B cell (primary cell): ENCODE data around the gene SRCAP. TPM values are rescaled to one million over a fixed set of nuclear protein-coding genes. Genes with fewer than 3 reads are reported as not detected.

Experiments used
- ATAC-seq: fragments of 200-7000 bp; cut with Tn5 transposase; one replicate; pipeline ENCODE4 v1.10.0; 2021; ENCODE audit warnings: low read depth, mild to moderate bottlenecking, moderate number of reproducible peaks, moderate library complexity
- CTCF ChIA-PET: fragments of 350-600 bp; sonication (Branson Sonifier 250); formaldehyde crosslinking; loops from one replicate; lab custom pipeline; 2021; ENCODE audit warnings: antibody characterized with exemption, inconsistent platforms; lab: Charles Lee
- POLR2A ChIA-PET: fragments of 350-600 bp; sonication (Branson Sonifier 250); formaldehyde crosslinking; loops from one replicate; lab custom pipeline; 2021; ENCODE audit warnings: antibody characterized with exemption; lab: Charles Lee
- DNase-seq: peaks from one replicate; pipeline ENCODE4 v3.0.0; 2013
- H2AFZ ChIP-seq: 2 replicates; pipeline ENCODE4 v1.6.1; 2012; ENCODE audit warnings: mild to moderate bottlenecking, low read depth, low read length; ENCODE audit not compliant: insufficient read depth, poor library complexity, severe bottlenecking
- H3K27ac ChIP-seq, 2 donors: 1 replicate in 1 of 2; 2 replicates in 1 of 2; pipeline ENCODE4 v1.5.1; 2012 to 2013; ENCODE audit warnings: low read length in 2 of 2, mild to moderate bottlenecking in 2 of 2, moderate library complexity in 1 of 2
- H3K27me3 ChIP-seq, 4 experiments: fragments of 200-600 bp in 1 of 4; sonication (generic) in 1 of 4; replicated peaks in 1 of 4; 1 replicate in 2 of 4; 2 replicates in 2 of 4; pipeline versions ENCODE4 v1.6.1 to v1.7.0; 2013 to 2016; ENCODE audit warnings: low read length in 3 of 4, mild to moderate bottlenecking in 2 of 4, mixed read lengths in 1 of 4, moderate library complexity in 1 of 4; ENCODE audit not compliant: insufficient read depth in 4 of 4, control insufficient read depth in 3 of 4; ENCODE audit errors: control extremely low read depth in 1 of 4
- H3K36me3 ChIP-seq, 2 experiments: replicated peaks in 1 of 2; 1 replicate in 1 of 2; 2 replicates in 1 of 2; pipeline versions ENCODE4 v1.6.1 to v1.7.1; 2013; ENCODE audit warnings: low read length in 1 of 2; ENCODE audit not compliant: insufficient read depth in 2 of 2, control insufficient read depth in 1 of 2; ENCODE audit errors: control extremely low read depth in 1 of 2, extremely low read depth in 1 of 2
- H3K4me1 ChIP-seq, 2 donors: fragments of 200-600 bp in 1 of 2; sonication (generic) in 1 of 2; 1 replicate in 1 of 2; 2 replicates in 1 of 2; pipeline versions ENCODE4 v1.5.1 to v1.6.1; 2013 to 2017; ENCODE audit warnings: low read length in 2 of 2; ENCODE audit not compliant: control insufficient read depth in 2 of 2, insufficient read depth in 2 of 2
- H3K4me2 ChIP-seq: replicated peaks from 2 replicates; pipeline ENCODE3; 2012; ENCODE audit warnings: mild to moderate bottlenecking, low read depth, low read length; ENCODE audit not compliant: poor library complexity, severe bottlenecking
- H3K4me3 ChIP-seq, 5 experiments: fragments of 200-600 bp in 1 of 5; sonication (generic) in 1 of 5; 1 replicate in 3 of 5; 2 replicates in 2 of 5; pipeline versions ENCODE4 v1.5.1 to v1.7.0; 2011 to 2016; ENCODE audit warnings: low read length in 4 of 5, mild to moderate bottlenecking in 4 of 5, low read depth in 2 of 5, control low read depth in 1 of 5, moderate library complexity in 1 of 5; ENCODE audit not compliant: insufficient read depth in 1 of 5; ENCODE audit errors: control extremely low read depth in 1 of 5, extremely low read depth in 1 of 5
- H3K79me2 ChIP-seq: fragments of 200-600 bp; sonication (generic); one replicate; pipeline ENCODE4 v1.6.0; 2016; ENCODE audit warnings: low read length; ENCODE audit not compliant: control insufficient read depth, insufficient read depth
- H3K9ac ChIP-seq: fragments of 200-600 bp; sonication (generic); 2 replicates; pipeline ENCODE4 v1.6.1; 2017; ENCODE audit warnings: mild to moderate bottlenecking, low read length, moderate library complexity
- H3K9me3 ChIP-seq, 3 donors: one replicate each; pipeline versions ENCODE4 v1.6.1 to v1.7.1; 2013; ENCODE audit warnings: low read length in 2 of 3; ENCODE audit not compliant: control insufficient read depth in 2 of 3, insufficient read depth in 1 of 3; ENCODE audit errors: control extremely low read depth in 1 of 3
- H4K20me1 ChIP-seq: 2 replicates; pipeline ENCODE4 v1.6.0; 2012; ENCODE audit warnings: mild to moderate bottlenecking, low read length; ENCODE audit not compliant: insufficient read depth, control insufficient read depth, poor library complexity, severe bottlenecking
- H3K27ac Mint-ChIP-seq: one replicate; pipeline ENCODE4 v1.8.0; 2021; ENCODE audit warnings: mixed read lengths
- H3K27me3 Mint-ChIP-seq: one replicate; pipeline ENCODE4 v1.8.0; 2021; ENCODE audit warnings: mixed read lengths
- H3K4me1 Mint-ChIP-seq: one replicate; pipeline ENCODE4 v1.8.0; 2021; ENCODE audit warnings: mixed read lengths
- H3K4me3 Mint-ChIP-seq: one replicate; pipeline ENCODE4 v1.8.0; 2021; ENCODE audit warnings: mixed read lengths
- H3K9me3 Mint-ChIP-seq: one replicate; pipeline ENCODE4 v1.8.0; 2022; ENCODE audit warnings: mixed read lengths; ENCODE audit not compliant: insufficient read depth
- EZH2 ChIP-seq: IDR thresholded peaks from 2 replicates; pipeline ENCODE4 v1.6.1; 2012; ENCODE audit warnings: borderline replicate concordance, low read depth, mild to moderate bottlenecking, moderate library complexity, low read length; ENCODE audit not compliant: insufficient read depth, poor library complexity, severe bottlenecking
- WGBS: methylation state at CpG from one replicate; pipeline ENCODE4 v1.1.5; 2013; ENCODE audit warnings: missing lambda C conversion rate; ENCODE audit not compliant: insufficient coverage; 5-methylcytosine and 5-hydroxymethylcytosine counted together
- intact Hi-C: fragments of 100-400 bp; cut with micrococcal nuclease; formaldehyde crosslinking; loops from one replicate; pipeline ENCODE4 v1.10.0; 2022
- polyA plus RNA-seq: library from polyadenylated mRNA; depleted of rRNA; stranded (reverse); fragments of >200 nt; gene quantifications from 2 replicates; pipeline ENCODE4 v1.2.3, GENCODE V29; 2012
- total RNA-seq, 2 donors: library from RNA; stranded (reverse); fragments of 120-200 nt in 1 of 2; gene quantifications; 1 replicate in 1 of 2; 2 replicates in 1 of 2; pipeline versions ENCODE4 v1.2.3 to v1.2.4, GENCODE V29; 2013 to 2022
- TF ChIP-seq, protein P1 (sequence below): fragments of 200-600 bp; IDR thresholded peaks from one replicate; pipeline ENCODE4 v1.8.0; 2022; ENCODE audit warnings: antibody characterized with exemption, mild to moderate bottlenecking

The SRCAP gene
- total and polyA plus RNA-seq, 2 donors (not counting 1 experiment from before 2014, with no cell fraction given) = 20.9 to 145 TPM

DNA sequence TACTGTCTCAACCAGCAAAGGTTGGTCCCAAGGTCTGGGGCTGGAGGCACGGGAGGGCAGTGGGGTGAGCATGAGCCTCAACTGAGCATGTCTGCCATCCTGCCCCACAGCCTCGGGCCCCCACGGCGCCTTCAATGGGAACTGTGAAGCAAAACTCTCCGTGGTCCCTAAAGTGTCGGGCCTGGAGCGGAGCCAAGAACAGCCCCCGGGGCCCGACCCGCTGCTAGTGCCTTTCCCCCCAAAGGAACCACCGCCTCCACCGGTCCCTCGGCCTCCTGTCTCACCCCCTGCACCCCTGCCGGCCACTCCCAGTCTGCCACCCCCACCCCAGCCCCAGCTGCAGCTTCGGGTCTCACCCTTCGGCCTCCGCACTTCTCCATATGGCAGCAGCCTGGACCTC lies 36.5 kb upstream of the SRCAP start:
- Histone ChIP-seq H2AFZ (no peak overlapping the region), H3K27me3 (no peaks in the 10 kb centered on the region), H3K27ac (no peak overlapping the region), H3K4me2 (no peak overlapping the region), H3K9me3 (no peaks in the 10 kb centered on the region), H3K36me3 (peaks cover 3 to 64% of the 10 kb centered on the region in 2 experiments), H3K4me3 (no peak overlapping the region), H3K4me1 (peaks cover 24 to 42% of the 10 kb centered on the region in 2 donors), H3K79me2 (peaks cover 51% of the 10 kb centered on the region), H4K20me1 (peaks cover 79% of the 10 kb centered on the region), H3K9ac (no peak overlapping the region)
- Mint-ChIP-seq H3K27me3 (no peaks in the 10 kb centered on the region), H3K9me3 (no peaks in the 10 kb centered on the region), H3K4me3 (no peak overlapping the region), H3K4me1 (peaks cover 33% of the 10 kb centered on the region), H3K27ac (no peak overlapping the region)
- intact Hi-C loops = no loop called here
- no peak for TF ChIP-seq EZH2
- TF ChIP-seq, protein P1, sequence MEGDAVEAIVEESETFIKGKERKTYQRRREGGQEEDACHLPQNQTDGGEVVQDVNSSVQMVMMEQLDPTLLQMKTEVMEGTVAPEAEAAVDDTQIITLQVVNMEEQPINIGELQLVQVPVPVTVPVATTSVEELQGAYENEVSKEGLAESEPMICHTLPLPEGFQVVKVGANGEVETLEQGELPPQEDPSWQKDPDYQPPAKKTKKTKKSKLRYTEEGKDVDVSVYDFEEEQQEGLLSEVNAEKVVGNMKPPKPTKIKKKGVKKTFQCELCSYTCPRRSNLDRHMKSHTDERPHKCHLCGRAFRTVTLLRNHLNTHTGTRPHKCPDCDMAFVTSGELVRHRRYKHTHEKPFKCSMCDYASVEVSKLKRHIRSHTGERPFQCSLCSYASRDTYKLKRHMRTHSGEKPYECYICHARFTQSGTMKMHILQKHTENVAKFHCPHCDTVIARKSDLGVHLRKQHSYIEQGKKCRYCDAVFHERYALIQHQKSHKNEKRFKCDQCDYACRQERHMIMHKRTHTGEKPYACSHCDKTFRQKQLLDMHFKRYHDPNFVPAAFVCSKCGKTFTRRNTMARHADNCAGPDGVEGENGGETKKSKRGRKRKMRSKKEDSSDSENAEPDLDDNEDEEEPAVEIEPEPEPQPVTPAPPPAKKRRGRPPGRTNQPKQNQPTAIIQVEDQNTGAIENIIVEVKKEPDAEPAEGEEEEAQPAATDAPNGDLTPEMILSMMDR = no peak
- POLR2A ChIA-PET = interaction anchor here (0.5 to 4.8 kb wide), 2 partner anchors 35 to 463 kb away, joined by 7 to 41 read pairs; partner anchors contain the start of gene SRCAP
- ATAC-seq (no peak), DNase-seq (no peak)
- 99% methylated on average over 12 of the region's 17 CpGs for WGBS
- CTCF ChIA-PET = interaction anchor here (4.4 kb wide), 1 partner anchor 12 kb away, joined by 33 read pairs; the partner anchor contains the start of gene PRR14

DNA sequence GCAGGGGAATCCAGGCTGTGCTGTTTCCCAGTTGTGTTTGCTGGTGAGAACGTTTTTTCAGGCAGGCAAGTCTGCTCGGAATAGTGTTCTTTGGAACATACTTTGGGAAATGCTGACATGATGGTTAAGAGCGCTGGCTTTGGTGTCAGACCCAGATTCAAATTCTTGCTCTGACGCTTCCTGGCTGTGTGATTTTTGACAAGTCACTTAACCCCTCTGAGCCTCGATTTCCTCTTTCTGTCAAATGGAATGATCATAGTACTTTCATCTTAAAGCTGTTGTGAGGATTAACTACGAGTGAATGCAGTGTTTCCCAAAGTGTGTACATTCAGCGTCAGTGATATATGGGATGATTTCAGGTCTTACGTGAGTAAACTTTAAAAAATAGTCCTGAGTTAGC lies 35.9 kb upstream of the SRCAP start:
- H3K4me2 ChIP-seq = no peak overlapping the region
- no peaks in the 10 kb centered on the region for H3K27me3 ChIP-seq
- H3K27me3 Mint-ChIP-seq = no peaks in the 10 kb centered on the region
- DNase-seq (no peak), ATAC-seq (no peak)
- H3K4me1 Mint-ChIP-seq = peaks cover 33% of the 10 kb centered on the region
- intact Hi-C loops = no loop called here
- H2AFZ ChIP-seq = no peak overlapping the region
- H3K27ac Mint-ChIP-seq = peak overlapping the region; percentile 10
- H3K27ac ChIP-seq = no peak overlapping the region
- no peaks in the 10 kb centered on the region for H3K9me3 Mint-ChIP-seq
- no peak overlapping the region for H3K4me3 ChIP-seq
- 86% methylated on average over 5 of the region's 8 CpGs for WGBS
- CTCF ChIA-PET = no interaction called here
- peaks cover 3 to 70% of the 10 kb centered on the region in 2 experiments for H3K36me3 ChIP-seq
- H4K20me1 ChIP-seq = peaks cover 84% of the 10 kb centered on the region
- H3K4me3 Mint-ChIP-seq = peak overlapping the region; percentile 16
- H3K79me2 ChIP-seq = peaks cover 51% of the 10 kb centered on the region
- POLR2A ChIA-PET = interaction anchor here (0.7 kb wide), 1 partner anchor 8 kb away, joined by 3 read pairs; no protein-coding TSS in a partner anchor
- no peak overlapping the region for H3K9ac ChIP-seq
- no peaks in the 10 kb centered on the region for H3K9me3 ChIP-seq
- peaks cover 22 to 39% of the 10 kb centered on the region in 2 donors for H3K4me1 ChIP-seq
- no peak for TF ChIP-seq EZH2
- TF ChIP-seq, protein P1 = no peak
